Lung microvascular endothelial cell (primary cell): ENCODE results near the gene B4GALT3. TPM values are rescaled to one million over a fixed set of nuclear protein-coding genes. Genes with fewer than 3 reads are reported as not detected.
A peak's percentile ranks its signal among the peaks of the same experiment; 100 is the strongest.

ENCODE experiments used
- DNase-seq, 2 donors: peaks; one replicate each; pipeline versions ENCODE4 v3.0.0 to v3.0.0-alpha.2; 2010; ENCODE audit warnings: low read depth in 2 of 2
- total RNA-seq: library from RNA; depleted of rRNA; stranded (reverse); fragments of >200 nt; gene quantifications from 2 replicates; pipeline ENCODE4 v1.2.1, GENCODE V29; 2014

Gene B4GALT3
- total RNA-seq, 1 donor from 2014 or later: 26.8 TPM

DNA sequence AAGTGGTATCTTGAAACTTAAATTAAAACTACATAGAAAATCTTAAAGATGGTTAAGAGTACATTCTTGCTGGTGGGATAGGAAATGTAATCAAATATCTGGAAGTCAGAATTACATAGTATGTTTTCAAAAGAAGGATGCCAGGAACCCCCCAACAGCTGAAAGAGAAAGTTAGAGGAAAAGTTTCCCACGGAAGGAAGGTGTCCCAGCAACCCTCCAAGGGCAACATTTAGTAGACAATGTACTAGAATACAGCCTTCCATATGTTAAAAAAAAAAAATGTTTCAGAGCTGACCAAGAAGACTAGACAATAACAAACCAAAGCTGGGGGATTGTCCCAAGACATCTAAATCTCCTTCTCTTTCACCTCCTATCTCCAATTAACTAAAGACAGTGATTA lies 47.0 kb downstream of the B4GALT3 start:
- peak; percentile 24 to 63 for DNase-seq

DNA sequence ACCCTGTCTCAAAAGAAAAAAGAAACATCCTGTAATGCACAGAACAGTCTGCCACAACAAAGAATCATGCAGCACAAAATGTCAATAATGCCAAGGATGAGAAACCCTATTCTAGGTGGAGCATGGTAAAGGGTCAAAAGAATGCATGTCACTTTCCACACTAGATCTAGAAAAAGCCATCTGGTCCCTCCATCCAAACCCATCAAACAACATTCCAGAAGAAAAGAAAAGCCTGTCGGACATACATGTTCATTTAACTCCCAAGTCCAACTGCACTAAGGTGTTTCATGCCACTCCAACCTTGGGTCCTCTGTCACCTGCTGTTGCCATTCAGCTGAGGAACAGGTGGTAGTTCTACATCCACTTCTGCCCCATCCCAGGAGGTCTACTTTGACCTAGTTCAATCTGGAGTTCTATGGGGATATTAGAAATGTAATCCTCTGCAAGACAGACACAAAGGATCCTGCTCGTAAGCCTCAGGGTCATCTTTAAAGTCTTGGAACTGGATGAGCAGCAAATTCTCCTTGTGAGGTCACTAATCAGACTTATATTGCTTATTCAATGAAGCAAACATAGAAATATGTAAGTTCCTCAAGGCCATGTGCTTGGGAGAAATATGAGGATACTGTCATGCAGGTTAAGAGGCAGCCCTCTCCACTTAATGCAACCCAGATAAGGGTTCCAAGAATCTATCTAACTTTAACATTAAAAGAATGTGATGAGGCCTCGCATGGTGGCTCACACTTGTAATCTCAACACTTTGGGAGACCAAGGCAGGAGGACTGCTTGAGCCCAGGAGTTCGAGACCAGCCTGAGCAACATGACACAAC lies 48.5 kb downstream of the B4GALT3 start:
- no peak for DNase-seq

GRCh38 chr1:161127649-161128048 lies 49.7 kb downstream of the B4GALT3 start:
- DNase-seq: no peak

- no peak for DNase-seq
Measured at GRCh38 chr1:161122967-161123366, 54.3 kb downstream of the B4GALT3 start.

DNA sequence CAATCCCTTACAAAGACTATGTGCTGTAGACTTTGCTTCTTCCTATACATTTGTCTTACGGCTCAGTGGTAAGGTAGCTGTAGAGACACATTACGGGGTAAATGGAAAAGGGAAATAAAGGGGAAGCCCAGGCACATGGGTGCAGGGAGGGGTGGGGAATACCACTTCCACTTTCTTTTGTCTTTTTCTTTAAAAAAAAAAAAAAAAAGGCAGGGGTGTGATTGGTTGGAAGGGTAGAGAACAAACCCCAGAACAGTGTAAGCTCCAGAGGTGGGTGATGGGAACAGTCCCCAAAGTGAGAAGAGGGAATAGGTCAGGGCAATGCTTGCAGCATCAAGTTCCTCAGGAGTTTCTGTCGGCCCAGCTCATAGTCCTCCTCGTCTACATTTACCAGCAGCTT lies 55.5 kb downstream of the B4GALT3 start:
- no peak for DNase-seq

Other genes starting within 250 kb of the B4GALT3 start
- not detected in 2 replicates for gene ITLN2, start 222.7 kb downstream of the B4GALT3 start, total RNA-seq
- 49.3 and 150 TPM in 2 replicates for gene F11R, start 156.4 kb downstream of the B4GALT3 start, total RNA-seq
- gene TSTD1, start 138.5 kb downstream of the B4GALT3 start, total RNA-seq: 1.7 and 7.1 TPM in 2 replicates
- gene USF1, start 131.5 kb downstream of the B4GALT3 start, total RNA-seq: 83.0 and 105 TPM in 2 replicates
- gene ARHGAP30, start 107.6 kb downstream of the B4GALT3 start, total RNA-seq: not detected in 2 replicates
- gene NECTIN4, start 87.9 kb downstream of the B4GALT3 start, total RNA-seq: 0.44 TPM in 1 of 2 replicates, not detected in the other
- gene KLHDC9, start 79.1 kb downstream of the B4GALT3 start, total RNA-seq: 0.65 and 0.99 TPM in 2 replicates
- gene PFDN2, start 59.5 kb downstream of the B4GALT3 start, total RNA-seq: 22.9 and 36.3 TPM in 2 replicates
- gene NIT1, start 59.4 kb downstream of the B4GALT3 start, total RNA-seq: 9.6 and 13.1 TPM in 2 replicates
- gene DEDD, start 44.8 kb downstream of the B4GALT3 start, total RNA-seq: 23.1 and 31.9 TPM in 2 replicates
- gene UFC1, start 23.5 kb downstream of the B4GALT3 start, total RNA-seq: 111 and 133 TPM in 2 replicates
- gene USP21, start 18.0 kb downstream of the B4GALT3 start, total RNA-seq: 2.8 and 4.6 TPM in 2 replicates
- gene PPOX, start 11.1 kb downstream of the B4GALT3 start, total RNA-seq: 13.3 and 16.1 TPM in 2 replicates
- 7.1 and 9.2 TPM in 2 replicates for gene ADAMTS4, start 21.5 kb upstream of the B4GALT3 start, total RNA-seq
- gene NDUFS2, start 24.9 kb upstream of the B4GALT3 start, total RNA-seq: 130 and 147 TPM in 2 replicates
- gene FCER1G, start 37.8 kb upstream of the B4GALT3 start, total RNA-seq: not detected in 2 replicates
- gene APOA2, start 46.1 kb upstream of the B4GALT3 start, total RNA-seq: not detected in 2 replicates
- 12.0 and 13.5 TPM in 2 replicates for gene TOMM40L, start 48.6 kb upstream of the B4GALT3 start, total RNA-seq
- gene NR1I3, start 60.7 kb upstream of the B4GALT3 start, total RNA-seq: not detected in 2 replicates
- gene PCP4L1, start 81.2 kb upstream of the B4GALT3 start, total RNA-seq: not detected in 2 replicates
- 0.60 and 1.3 TPM in 2 replicates for gene MPZ, start 132.5 kb upstream of the B4GALT3 start, total RNA-seq
- gene SDHC, start 136.9 kb upstream of the B4GALT3 start, total RNA-seq: 10.9 and 13.3 TPM in 2 replicates
- gene CFAP126, start 190.4 kb upstream of the B4GALT3 start, total RNA-seq: not detected in 2 replicates